ENCODE data around the gene MOSMO. TPM values are rescaled to one million over a fixed set of nuclear protein-coding genes. Genes with fewer than 3 reads are reported as not detected.
A peak's percentile ranks its signal among the peaks of the same experiment; 100 is the strongest.

The MOSMO gene
- total and polyA plus RNA-seq, 7 donors = 6.0 to 21.3 (median 11.3) TPM

DNA sequence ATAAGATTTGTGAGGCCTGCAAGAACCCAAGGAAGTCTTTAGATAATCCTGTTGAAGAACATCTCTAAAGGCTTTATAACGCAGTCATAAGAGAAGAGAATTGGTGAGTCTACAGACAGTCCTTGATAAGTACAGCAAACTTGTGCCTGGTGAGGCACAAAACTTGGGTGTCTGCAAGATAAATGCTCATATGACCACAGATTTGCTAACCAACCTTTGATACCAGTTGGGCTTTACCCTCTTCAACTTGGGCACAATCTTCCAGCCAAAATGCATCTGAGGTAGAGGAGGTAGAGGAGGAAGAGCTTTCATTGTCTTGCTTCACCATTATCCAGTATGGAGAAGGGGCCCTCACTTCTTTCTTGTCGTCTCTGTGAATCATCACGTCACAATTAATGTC is 23.8 kb upstream of the MOSMO start:
- Histone ChIP-seq H3K27me3 (ENCODE audit: insufficient read depth in 3 of 3, low read length in 2 of 3) (no peaks in the 10 kb centered on the region), H3K4me1 (peaks cover 4% of the 10 kb centered on the region), H3K27ac (no peak overlapping the region), H3K9me3 (no peaks in the 10 kb centered on the region), H3K36me3 (ENCODE audit: insufficient read depth in 1 of 2, low read depth in 1 of 2) (peaks cover 15 to 74% of the 10 kb centered on the region in 2 donors), H3K4me3 (no peak overlapping the region)
- no peak for ATAC-seq
- TF ChIP-seq, protein P1, sequence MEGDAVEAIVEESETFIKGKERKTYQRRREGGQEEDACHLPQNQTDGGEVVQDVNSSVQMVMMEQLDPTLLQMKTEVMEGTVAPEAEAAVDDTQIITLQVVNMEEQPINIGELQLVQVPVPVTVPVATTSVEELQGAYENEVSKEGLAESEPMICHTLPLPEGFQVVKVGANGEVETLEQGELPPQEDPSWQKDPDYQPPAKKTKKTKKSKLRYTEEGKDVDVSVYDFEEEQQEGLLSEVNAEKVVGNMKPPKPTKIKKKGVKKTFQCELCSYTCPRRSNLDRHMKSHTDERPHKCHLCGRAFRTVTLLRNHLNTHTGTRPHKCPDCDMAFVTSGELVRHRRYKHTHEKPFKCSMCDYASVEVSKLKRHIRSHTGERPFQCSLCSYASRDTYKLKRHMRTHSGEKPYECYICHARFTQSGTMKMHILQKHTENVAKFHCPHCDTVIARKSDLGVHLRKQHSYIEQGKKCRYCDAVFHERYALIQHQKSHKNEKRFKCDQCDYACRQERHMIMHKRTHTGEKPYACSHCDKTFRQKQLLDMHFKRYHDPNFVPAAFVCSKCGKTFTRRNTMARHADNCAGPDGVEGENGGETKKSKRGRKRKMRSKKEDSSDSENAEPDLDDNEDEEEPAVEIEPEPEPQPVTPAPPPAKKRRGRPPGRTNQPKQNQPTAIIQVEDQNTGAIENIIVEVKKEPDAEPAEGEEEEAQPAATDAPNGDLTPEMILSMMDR (IDR thresholded peaks at IDR 0.05) = no peak
- WGBS, 3 donors = 83 to 85% (median 84%) methylated on average over 3 of the region's 3 CpGs
- DNase-seq = no peak
- intact Hi-C loops (cut with DNase I) = no loop called here

DNA sequence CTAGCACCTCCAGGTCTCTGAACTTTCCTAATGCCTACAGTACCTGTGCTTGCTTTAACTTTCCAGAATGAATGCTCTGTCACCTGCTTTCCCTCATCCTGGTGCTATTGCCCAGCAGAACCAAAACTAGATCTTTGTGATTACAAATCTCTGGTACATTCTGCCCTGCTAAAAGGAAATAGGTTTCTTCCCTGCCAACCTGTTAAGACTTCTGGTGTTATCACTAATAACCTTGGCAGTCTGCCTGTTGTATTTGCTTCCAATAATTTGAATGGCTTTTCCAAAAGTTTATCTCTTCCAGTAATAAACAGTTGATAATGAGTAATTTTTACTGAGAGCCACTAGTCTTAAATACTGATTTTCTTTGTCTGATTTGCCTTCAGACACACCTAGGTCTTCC is 22.4 kb upstream of the MOSMO start:
- H3K9me3 ChIP-seq = no peaks in the 10 kb centered on the region
- H3K4me3 ChIP-seq = no peak overlapping the region
- DNase-seq = no peak
- H3K4me1 ChIP-seq = peaks cover 18% of the 10 kb centered on the region
- peaks cover 11 to 59% of the 10 kb centered on the region in 2 donors for H3K36me3 ChIP-seq (ENCODE audit: insufficient read depth in 1 of 2, low read depth in 1 of 2)
- intact Hi-C loops (cut with DNase I) = no loop called here
- H3K27me3 ChIP-seq (ENCODE audit: insufficient read depth in 3 of 3, low read length in 2 of 3) = no peaks in the 10 kb centered on the region
- TF ChIP-seq, protein P1 (IDR thresholded peaks at IDR 0.05) = no peak
- ATAC-seq = no peak
- no peak overlapping the region for H3K27ac ChIP-seq

DNA sequence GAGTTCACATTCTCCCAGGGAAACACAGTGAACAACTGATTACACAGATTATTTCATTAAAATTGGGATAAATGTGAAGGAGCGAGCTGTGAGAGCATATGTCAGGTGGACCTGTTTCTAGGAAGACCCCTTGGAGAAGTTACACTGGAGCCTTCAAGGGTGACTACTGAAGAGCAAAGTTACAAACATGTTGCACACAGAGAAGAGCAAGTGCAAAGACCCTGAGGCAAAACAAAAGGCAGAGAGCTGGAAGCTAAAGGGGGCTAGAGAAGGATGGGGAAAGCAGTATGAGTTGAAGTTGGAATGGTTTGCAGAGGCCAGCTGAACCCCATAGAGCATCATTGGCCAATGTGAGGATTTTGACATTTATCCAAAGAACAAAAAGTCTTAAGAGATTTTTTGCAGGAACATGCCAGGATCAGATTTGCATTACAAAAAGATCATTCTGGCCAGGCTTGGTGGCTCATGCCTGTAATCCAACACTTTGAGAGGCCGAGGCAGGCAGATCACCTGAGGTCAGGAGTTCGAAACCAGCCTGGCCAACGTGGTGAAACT is 21.1 kb upstream of the MOSMO start:
- Histone ChIP-seq H3K36me3 (ENCODE audit: insufficient read depth in 1 of 2, low read depth in 1 of 2) (peaks cover 9 to 47% of the 10 kb centered on the region in 2 donors), H3K27me3 (ENCODE audit: insufficient read depth in 3 of 3, low read length in 2 of 3) (no peaks in the 10 kb centered on the region), H3K27ac (no peak overlapping the region), H3K9me3 (no peaks in the 10 kb centered on the region), H3K4me1 (peaks cover 19% of the 10 kb centered on the region), H3K4me3 (no peak overlapping the region)
- WGBS, 3 donors = 41 to 60% (median 47%) methylated on average over 4 of the region's 4 CpGs
- TF ChIP-seq, protein P1 (IDR thresholded peaks at IDR 0.05) = no peak
- DNase-seq = no peak
- intact Hi-C loops (cut with DNase I) = no loop called here
- ATAC-seq = peak in 2 of 4 donors; percentile 18 to 39

DNA sequence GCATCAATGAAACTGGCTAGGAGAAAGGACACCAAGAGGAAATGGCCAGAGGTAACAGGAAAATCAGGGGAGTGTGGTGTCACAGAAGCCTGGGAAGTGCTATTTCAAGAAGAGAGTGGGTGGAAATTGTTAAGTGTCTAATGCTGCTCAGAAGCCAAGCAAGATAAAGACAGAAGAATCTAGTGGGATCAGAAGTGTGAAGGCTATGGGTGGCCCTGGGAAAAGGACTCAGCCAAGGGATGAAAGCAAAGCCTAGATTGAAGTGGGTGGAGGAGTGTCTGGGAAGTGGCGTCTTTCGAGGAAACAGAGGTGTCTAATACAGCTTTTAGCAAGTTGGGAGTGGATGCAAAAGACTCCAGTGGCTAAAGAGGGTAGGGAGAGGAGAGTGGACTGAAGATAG is 20.4 kb upstream of the MOSMO start:
- peak in 3 of 4 donors; percentile 23 to 31 (median 25) for ATAC-seq
- intact Hi-C loops (cut with DNase I) = no loop called here
- peaks cover 19% of the 10 kb centered on the region for H3K4me1 ChIP-seq

More for the DNA sequence above, 20.4 kb upstream of the MOSMO start:
- Histone ChIP-seq H3K27ac (no peak overlapping the region), H3K27me3 (ENCODE audit: insufficient read depth in 3 of 3, low read length in 2 of 3) (no peaks in the 10 kb centered on the region), H3K9me3 (no peaks in the 10 kb centered on the region), H3K36me3 (ENCODE audit: insufficient read depth in 1 of 2, low read depth in 1 of 2) (peaks cover 5 to 39% of the 10 kb centered on the region in 2 donors), H3K4me3 (no peak overlapping the region)
- 62 to 74% (median 67%) methylated on average over 2 of the region's 2 CpGs for WGBS, 3 donors
- no peak for DNase-seq
- TF ChIP-seq, protein P1 (IDR thresholded peaks at IDR 0.05) = no peak

Data from psoas muscle (tissue), 8 donors.